ENCODE measurements around the gene COPS9.

DNA sequence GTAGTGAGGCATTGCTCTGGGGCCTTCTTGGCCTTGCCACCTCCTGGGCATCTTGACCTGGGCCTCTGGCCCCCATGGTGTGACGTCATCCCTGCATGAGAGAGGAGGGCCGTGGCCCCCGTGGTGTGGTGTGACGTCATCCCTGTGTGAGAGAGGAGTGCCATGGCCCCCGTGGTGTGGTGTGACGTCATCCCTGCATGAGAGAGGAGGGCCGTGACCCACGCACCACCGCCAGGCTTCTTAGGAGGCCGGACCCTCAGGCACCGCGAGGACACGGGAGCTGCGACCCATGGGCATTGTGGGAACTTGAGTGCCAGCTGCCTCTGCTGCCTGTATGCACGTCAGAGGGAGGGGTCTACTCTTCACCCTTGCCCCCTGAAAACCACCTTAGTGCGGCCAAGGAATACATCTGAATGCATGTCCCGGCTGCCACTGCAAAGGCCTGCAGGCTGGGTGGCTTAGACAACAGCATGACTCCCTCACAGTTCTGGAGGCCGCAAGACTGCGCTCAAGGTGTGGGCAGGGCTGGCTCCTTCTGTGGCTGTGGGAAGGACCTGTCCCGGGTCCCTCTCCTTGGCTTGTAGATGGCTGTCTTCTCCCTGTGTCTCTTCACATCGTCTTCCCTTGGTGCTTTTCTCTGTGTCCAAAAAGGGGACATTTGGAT, 25.1 kb upstream of the COPS9 start:
- no peak for TF ChIP-seq YY1 (IDR thresholded peaks at IDR 0.05; ENCODE audit: insufficient read depth, insufficient read length)
- no peak for TF ChIP-seq ZNF274 (IDR thresholded peaks at IDR 0.05; ENCODE audit: low read depth, low read length)

Data from NT2/D1 (cell line).